Measurements from ENCODE around the gene CXCR6.

Gene CXCR6

DNA sequence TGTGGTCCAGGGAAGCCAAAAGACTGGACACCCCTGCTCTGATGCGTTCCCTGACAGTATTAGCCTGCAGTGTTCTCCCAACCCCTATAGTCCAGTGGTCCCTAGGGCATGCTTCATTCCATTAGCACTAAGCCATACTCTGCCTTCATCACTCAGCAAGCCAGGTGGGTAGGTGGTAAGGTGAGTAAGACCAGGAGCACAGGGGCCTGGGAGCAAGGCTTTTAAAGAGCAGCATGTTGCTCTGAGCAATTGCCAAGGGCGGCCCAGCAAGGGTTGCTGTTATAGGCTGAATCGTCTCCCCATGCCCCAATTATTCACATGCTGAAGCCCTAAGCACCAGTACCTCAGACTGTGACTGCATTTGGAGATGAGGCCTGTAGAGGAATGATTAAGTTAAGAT, 11.0 kb downstream of the CXCR6 start:
- TF ChIP-seq EGR1 (IDR thresholded peaks at IDR 0.05) (no peak), FOXM1 (IDR thresholded peaks at IDR 0.05; ENCODE audit: borderline replicate concordance, low read depth) (no peak), TAF1 (IDR thresholded peaks at IDR 0.05; ENCODE audit: low read depth) (no peak)
- TF ChIP-seq, protein P1, sequence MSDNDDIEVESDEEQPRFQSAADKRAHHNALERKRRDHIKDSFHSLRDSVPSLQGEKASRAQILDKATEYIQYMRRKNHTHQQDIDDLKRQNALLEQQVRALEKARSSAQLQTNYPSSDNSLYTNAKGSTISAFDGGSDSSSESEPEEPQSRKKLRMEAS (IDR thresholded peaks at IDR 0.05) = no peak

DNA sequence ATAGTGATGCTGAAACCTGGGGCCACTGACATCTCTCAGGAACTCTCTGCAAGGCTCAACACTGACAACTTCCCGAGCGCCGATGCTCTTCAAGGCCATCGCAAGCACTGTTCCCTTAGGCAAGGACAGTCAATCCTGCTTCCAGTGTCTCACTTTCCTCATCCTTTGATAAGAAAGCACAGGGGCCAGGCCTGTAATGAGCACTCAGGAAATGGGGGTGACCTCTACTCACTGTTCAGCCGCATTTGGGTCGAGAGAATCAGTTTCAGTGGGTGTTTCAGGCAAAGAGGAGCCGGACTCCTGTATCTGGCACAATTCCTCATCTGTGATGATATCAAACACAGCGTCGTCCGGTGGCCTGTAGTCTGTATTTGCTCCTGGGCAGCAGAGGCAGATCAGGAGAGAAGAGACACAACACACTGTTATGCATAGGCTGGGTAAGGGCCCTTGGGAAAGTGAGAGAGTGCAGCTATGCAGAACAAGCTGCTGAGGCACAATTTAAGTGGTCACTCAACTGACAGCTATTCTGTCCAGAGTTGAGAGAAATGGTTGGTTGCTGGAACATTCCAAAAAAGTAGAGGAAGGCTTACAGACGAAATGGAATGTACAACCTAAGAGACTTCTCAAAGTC, 11.9 kb downstream of the CXCR6 start:
- TF ChIP-seq FOXM1 (IDR thresholded peaks at IDR 0.05; ENCODE audit: borderline replicate concordance, low read depth) = no peak

DNA sequence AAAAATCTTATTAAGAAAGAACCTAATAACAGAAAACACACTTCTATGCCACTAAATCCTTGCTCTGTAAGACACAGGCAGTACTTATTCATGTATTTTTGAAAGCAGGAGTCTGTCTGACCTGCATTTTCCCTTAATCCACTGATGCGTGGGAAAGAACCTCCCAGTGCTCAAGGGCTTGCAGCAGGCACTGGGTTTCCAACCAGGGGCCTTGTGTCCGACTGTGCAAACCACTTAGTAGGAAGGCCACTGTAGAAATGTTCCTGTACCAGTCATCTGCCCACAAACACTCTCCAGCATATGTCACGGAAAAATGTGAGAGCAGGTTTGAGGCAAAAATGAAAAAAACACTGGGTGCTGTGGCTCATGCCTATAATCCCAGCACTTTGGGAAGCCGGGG, 12.4 kb downstream of the CXCR6 start:
- TF ChIP-seq CEBPB (IDR thresholded peaks at IDR 0.05) (no peak), EGR1 (IDR thresholded peaks at IDR 0.05) (no peak), CREB1 (IDR thresholded peaks at IDR 0.05; ENCODE audit: low read depth) (no peak), TAF1 (IDR thresholded peaks at IDR 0.05; ENCODE audit: low read depth) (no peak), YY1 (IDR thresholded peaks at IDR 0.05; ENCODE audit: low read depth) (no peak), FOXM1 (IDR thresholded peaks at IDR 0.05; ENCODE audit: borderline replicate concordance, low read depth) (no peak), NFIC (IDR thresholded peaks at IDR 0.05) (no peak), RAD21 (IDR thresholded peaks at IDR 0.05; ENCODE audit: low read depth) (no peak), TEAD4 (IDR thresholded peaks at IDR 0.05) (no peak)
- TF ChIP-seq, protein P2, sequence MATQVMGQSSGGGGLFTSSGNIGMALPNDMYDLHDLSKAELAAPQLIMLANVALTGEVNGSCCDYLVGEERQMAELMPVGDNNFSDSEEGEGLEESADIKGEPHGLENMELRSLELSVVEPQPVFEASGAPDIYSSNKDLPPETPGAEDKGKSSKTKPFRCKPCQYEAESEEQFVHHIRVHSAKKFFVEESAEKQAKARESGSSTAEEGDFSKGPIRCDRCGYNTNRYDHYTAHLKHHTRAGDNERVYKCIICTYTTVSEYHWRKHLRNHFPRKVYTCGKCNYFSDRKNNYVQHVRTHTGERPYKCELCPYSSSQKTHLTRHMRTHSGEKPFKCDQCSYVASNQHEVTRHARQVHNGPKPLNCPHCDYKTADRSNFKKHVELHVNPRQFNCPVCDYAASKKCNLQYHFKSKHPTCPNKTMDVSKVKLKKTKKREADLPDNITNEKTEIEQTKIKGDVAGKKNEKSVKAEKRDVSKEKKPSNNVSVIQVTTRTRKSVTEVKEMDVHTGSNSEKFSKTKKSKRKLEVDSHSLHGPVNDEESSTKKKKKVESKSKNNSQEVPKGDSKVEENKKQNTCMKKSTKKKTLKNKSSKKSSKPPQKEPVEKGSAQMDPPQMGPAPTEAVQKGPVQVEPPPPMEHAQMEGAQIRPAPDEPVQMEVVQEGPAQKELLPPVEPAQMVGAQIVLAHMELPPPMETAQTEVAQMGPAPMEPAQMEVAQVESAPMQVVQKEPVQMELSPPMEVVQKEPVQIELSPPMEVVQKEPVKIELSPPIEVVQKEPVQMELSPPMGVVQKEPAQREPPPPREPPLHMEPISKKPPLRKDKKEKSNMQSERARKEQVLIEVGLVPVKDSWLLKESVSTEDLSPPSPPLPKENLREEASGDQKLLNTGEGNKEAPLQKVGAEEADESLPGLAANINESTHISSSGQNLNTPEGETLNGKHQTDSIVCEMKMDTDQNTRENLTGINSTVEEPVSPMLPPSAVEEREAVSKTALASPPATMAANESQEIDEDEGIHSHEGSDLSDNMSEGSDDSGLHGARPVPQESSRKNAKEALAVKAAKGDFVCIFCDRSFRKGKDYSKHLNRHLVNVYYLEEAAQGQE (IDR thresholded peaks at IDR 0.05; ENCODE audit: low read depth) = no peak
- TF ChIP-seq, protein P1 (IDR thresholded peaks at IDR 0.05) = no peak

DNA sequence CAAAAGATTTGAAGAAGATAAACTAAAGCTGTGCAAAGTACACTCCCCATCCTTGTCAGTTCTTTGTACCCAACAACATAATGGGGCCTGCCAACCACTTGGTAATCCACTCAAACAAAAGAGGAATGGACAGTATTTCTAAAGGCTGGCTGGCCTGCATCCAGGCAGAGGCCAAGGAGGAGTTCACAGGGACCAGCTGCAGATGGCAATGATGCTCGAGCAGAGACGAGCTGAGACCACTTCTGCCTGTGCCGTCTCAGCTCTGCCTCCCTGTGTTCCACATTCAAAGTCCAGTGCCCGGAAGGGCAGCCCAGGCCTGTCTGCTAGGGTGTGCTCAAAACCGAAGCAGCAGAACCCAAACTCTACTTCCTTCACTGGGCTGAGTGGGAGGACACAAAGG, 14.3 kb downstream of the CXCR6 start:
- TF ChIP-seq RAD21 (IDR thresholded peaks at IDR 0.05; ENCODE audit: low read depth) (no peak), TCF12 (IDR thresholded peaks at IDR 0.05; ENCODE audit: low read depth) (no peak), CREB1 (IDR thresholded peaks at IDR 0.05; ENCODE audit: low read depth) (no peak), EP300 (IDR thresholded peaks at IDR 0.05; ENCODE audit: borderline replicate concordance) (no peak), YY1 (IDR thresholded peaks at IDR 0.05; ENCODE audit: low read depth) (no peak), TAF1 (IDR thresholded peaks at IDR 0.05; ENCODE audit: low read depth) (no peak), CEBPB (IDR thresholded peaks at IDR 0.05) (no peak), ZBTB7A (IDR thresholded peaks at IDR 0.05; ENCODE audit: low read depth) (no peak), NFIC (IDR thresholded peaks at IDR 0.05) (no peak), EGR1 (IDR thresholded peaks at IDR 0.05) (no peak), TEAD4 (IDR thresholded peaks at IDR 0.05) (no peak), FOXM1 (IDR thresholded peaks at IDR 0.05; ENCODE audit: borderline replicate concordance, low read depth) (no peak)
- TF ChIP-seq, protein P2 (IDR thresholded peaks at IDR 0.05; ENCODE audit: low read depth) = no peak
- TF ChIP-seq, protein P1 (IDR thresholded peaks at IDR 0.05) = no peak
- TF ChIP-seq, protein P3, sequence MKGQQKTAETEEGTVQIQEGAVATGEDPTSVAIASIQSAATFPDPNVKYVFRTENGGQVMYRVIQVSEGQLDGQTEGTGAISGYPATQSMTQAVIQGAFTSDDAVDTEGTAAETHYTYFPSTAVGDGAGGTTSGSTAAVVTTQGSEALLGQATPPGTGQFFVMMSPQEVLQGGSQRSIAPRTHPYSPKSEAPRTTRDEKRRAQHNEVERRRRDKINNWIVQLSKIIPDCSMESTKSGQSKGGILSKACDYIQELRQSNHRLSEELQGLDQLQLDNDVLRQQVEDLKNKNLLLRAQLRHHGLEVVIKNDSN (IDR thresholded peaks at IDR 0.05) = no peak

DNA sequence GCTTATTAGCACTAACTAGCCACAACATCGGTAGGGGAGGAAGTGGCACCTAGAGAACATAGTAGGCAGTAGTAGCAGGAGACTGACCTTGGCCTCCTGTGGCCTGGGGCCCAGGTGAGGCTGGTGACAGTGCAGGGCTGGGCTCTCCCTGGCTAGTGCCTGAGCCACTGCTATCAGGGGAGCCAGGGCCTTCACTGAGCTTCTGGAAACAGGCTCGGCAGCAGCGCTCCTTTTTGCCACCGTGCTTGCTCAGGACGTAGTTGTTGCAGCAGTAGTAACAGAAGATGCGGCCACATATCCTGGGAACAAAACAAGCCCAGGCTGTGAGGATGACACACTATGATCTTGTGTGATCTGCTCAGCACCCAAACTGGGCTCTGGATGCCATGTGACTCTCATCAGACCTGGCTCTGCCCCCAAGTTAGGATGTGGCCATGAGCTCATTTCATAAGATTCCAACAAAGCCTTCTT, 15.1 kb downstream of the CXCR6 start:
- TF ChIP-seq, protein P3 (IDR thresholded peaks at IDR 0.05) = no peak
- no peak for TF ChIP-seq YY1 (IDR thresholded peaks at IDR 0.05; ENCODE audit: low read depth)
- TF ChIP-seq, protein P1 (IDR thresholded peaks at IDR 0.05) = no peak
- no peak for TF ChIP-seq TCF12 (IDR thresholded peaks at IDR 0.05; ENCODE audit: low read depth)
- TF ChIP-seq CEBPB (IDR thresholded peaks at IDR 0.05) = no peak
- TF ChIP-seq RAD21 (IDR thresholded peaks at IDR 0.05; ENCODE audit: low read depth) = no peak
- TF ChIP-seq, protein P2 (IDR thresholded peaks at IDR 0.05; ENCODE audit: low read depth) = no peak
- no peak for TF ChIP-seq TAF1 (IDR thresholded peaks at IDR 0.05; ENCODE audit: low read depth)
- TF ChIP-seq CREB1 (IDR thresholded peaks at IDR 0.05; ENCODE audit: low read depth) = no peak
- TF ChIP-seq TEAD4 (IDR thresholded peaks at IDR 0.05) = no peak
- no peak for TF ChIP-seq FOXM1 (IDR thresholded peaks at IDR 0.05; ENCODE audit: borderline replicate concordance, low read depth)
- TF ChIP-seq ZBTB7A (IDR thresholded peaks at IDR 0.05; ENCODE audit: low read depth) = no peak
- TF ChIP-seq EGR1 (IDR thresholded peaks at IDR 0.05) = no peak
- TF ChIP-seq NFIC (IDR thresholded peaks at IDR 0.05) = no peak
- no peak for TF ChIP-seq EP300 (IDR thresholded peaks at IDR 0.05; ENCODE audit: borderline replicate concordance)

All from Ishikawa (cell line).